MM.1S (cell line): ENCODE measurements around the gene GOLGA5.

Experiments used
- DNase-seq: peaks from one replicate; pipeline ENCODE4 v3.0.0-alpha.2; 2015
- H2AFZ ChIP-seq: fragments of 300-600 bp; sonication (generic); 2 replicates; pipeline ENCODE4 v1.6.0; 2016; ENCODE audit warnings: antibody characterized with exemption, low read length
- H3F3A ChIP-seq: fragments of 300-600 bp; sonication (generic); 2 replicates; pipeline ENCODE4 v1.6.1; 2016; ENCODE audit warnings: mild to moderate bottlenecking, antibody characterized with exemption, low read length, moderate library complexity, mixed read lengths; ENCODE audit not compliant: insufficient read depth
- H3K27ac ChIP-seq: fragments of 300-600 bp; sonication (generic); 2 replicates; pipeline ENCODE4 v1.5.1; 2016; ENCODE audit warnings: mild to moderate bottlenecking, low read length
- H3K27me3 ChIP-seq: fragments of 300-600 bp; sonication (generic); replicated peaks from 2 replicates; pipeline ENCODE4 v1.6.0; 2016; ENCODE audit warnings: low read length; ENCODE audit not compliant: insufficient read depth
- H3K36me3 ChIP-seq: fragments of 300-600 bp; sonication (generic); replicated peaks from 2 replicates; pipeline ENCODE4 v1.6.1; 2016; ENCODE audit warnings: mild to moderate bottlenecking, low read length, mixed read lengths; ENCODE audit not compliant: insufficient read depth
- H3K4me1 ChIP-seq: fragments of 300-600 bp; sonication (generic); 2 replicates; pipeline ENCODE4 v1.6.1; 2016; ENCODE audit warnings: low read length, mixed read lengths
- H3K4me2 ChIP-seq: fragments of 300-600 bp; sonication (generic); 2 replicates; pipeline ENCODE4 v1.6.0; 2016; ENCODE audit warnings: low read depth, low read length
- H3K4me3 ChIP-seq: fragments of 300-600 bp; sonication (generic); 2 replicates; pipeline ENCODE4 v1.5.1; 2016; ENCODE audit warnings: low read length, mixed read lengths
- H3K79me2 ChIP-seq: fragments of 300-600 bp; sonication (generic); 2 replicates; pipeline ENCODE4 v1.6.1; 2016; ENCODE audit warnings: mixed run types, low read length, mixed read lengths
- H3K9ac ChIP-seq: fragments of 300-600 bp; sonication (generic); 2 replicates; pipeline ENCODE4 v1.6.1; 2016; ENCODE audit warnings: low read length, mixed read lengths
- H3K9me2 ChIP-seq: fragments of 300-600 bp; sonication (generic); replicated peaks from 2 replicates; pipeline ENCODE4 v1.6.1; 2016; ENCODE audit warnings: mild to moderate bottlenecking, low read length, mixed read lengths; ENCODE audit not compliant: insufficient read depth
- H3K9me3 ChIP-seq: fragments of 300-600 bp; sonication (generic); replicated peaks from 2 replicates; pipeline ENCODE4 v1.6.1; 2016; ENCODE audit warnings: mild to moderate bottlenecking, low read length, mixed read lengths; ENCODE audit not compliant: insufficient read depth
- H4K20me1 ChIP-seq: fragments of 300-600 bp; sonication (generic); 2 replicates; pipeline ENCODE4 v1.6.1; 2016; ENCODE audit warnings: mild to moderate bottlenecking, low read length, moderate library complexity, mixed read lengths; ENCODE audit not compliant: insufficient read depth
- EZH2 ChIP-seq: fragments of 300-600 bp; sonication (generic); optimal IDR thresholded peaks from 2 replicates; pipeline ENCODE3; 2017; ENCODE audit warnings: low read depth, mild to moderate bottlenecking, antibody characterized with exemption, low read length, mixed read lengths
- EZH2phosphoT487 ChIP-seq: fragments of 300-600 bp; sonication (generic); IDR thresholded peaks from 2 replicates; pipeline ENCODE4 v1.6.1; 2018; ENCODE audit warnings: antibody characterized with exemption, low read length
- TF ChIP-seq, protein P1 (sequence below): fragments of 300-600 bp; sonication (generic); IDR thresholded peaks from 2 replicates; pipeline ENCODE4 v1.5.1; 2016; ENCODE audit warnings: antibody characterized with exemption, low read length, mixed read lengths

GOLGA5 gene

DNA sequence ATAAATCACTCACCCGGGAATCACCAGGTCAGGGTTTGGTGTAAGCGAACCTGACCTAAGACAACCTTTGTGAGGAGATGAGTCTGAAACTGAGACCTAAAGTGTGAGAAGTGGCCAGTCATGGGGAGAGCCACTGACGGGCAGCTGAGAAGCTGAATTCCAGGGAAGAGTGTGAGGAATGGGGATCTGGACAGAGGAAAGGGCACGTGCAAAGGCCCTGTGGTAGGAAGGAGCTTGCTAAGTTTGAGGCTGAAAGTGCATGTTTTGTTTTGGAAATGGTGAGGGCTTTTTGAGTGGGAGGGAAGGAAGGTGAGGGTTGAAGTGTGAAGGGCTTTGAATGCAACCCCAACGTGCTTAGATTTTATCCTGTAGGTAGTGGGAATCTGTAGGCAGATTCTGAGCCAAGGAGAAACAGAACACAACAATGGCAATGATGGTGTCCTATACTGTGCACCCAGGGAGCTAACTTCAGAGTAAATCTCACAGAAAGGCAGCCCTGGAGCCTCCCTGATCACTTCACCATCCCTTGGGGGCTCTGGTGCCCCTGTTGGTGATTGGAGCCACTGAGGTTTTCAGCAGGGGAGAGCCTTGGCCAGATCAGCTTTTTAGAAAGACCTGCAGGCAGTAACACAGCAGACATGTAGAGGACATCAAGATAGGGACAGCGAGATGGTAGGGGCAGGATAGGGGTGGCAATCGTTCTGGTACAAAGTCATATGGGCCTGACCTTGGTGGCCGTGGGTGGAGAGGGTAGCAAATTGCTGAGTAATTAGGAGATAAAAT lies 91.4 kb downstream of the GOLGA5 start:
- Histone ChIP-seq H3K27me3 (no peaks in the 10 kb centered on the region), H3F3A (no peaks in the 10 kb centered on the region), H3K79me2 (no peaks in the 10 kb centered on the region), H3K27ac (no peak overlapping the region), H2AFZ (no peak overlapping the region), H3K9ac (no peak overlapping the region), H3K4me2 (no peak overlapping the region), H3K9me3 (no peaks in the 10 kb centered on the region), H3K9me2 (no peaks in the 10 kb centered on the region), H4K20me1 (no peaks in the 10 kb centered on the region), H3K4me1 (no peaks in the 10 kb centered on the region), H3K4me3 (no peak overlapping the region), H3K36me3 (no peaks in the 10 kb centered on the region)
- TF ChIP-seq EZH2 (no peak), EZH2phosphoT487 (no peak)
- TF ChIP-seq, protein P1, sequence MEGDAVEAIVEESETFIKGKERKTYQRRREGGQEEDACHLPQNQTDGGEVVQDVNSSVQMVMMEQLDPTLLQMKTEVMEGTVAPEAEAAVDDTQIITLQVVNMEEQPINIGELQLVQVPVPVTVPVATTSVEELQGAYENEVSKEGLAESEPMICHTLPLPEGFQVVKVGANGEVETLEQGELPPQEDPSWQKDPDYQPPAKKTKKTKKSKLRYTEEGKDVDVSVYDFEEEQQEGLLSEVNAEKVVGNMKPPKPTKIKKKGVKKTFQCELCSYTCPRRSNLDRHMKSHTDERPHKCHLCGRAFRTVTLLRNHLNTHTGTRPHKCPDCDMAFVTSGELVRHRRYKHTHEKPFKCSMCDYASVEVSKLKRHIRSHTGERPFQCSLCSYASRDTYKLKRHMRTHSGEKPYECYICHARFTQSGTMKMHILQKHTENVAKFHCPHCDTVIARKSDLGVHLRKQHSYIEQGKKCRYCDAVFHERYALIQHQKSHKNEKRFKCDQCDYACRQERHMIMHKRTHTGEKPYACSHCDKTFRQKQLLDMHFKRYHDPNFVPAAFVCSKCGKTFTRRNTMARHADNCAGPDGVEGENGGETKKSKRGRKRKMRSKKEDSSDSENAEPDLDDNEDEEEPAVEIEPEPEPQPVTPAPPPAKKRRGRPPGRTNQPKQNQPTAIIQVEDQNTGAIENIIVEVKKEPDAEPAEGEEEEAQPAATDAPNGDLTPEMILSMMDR = no peak
- DNase-seq = no peak

DNA sequence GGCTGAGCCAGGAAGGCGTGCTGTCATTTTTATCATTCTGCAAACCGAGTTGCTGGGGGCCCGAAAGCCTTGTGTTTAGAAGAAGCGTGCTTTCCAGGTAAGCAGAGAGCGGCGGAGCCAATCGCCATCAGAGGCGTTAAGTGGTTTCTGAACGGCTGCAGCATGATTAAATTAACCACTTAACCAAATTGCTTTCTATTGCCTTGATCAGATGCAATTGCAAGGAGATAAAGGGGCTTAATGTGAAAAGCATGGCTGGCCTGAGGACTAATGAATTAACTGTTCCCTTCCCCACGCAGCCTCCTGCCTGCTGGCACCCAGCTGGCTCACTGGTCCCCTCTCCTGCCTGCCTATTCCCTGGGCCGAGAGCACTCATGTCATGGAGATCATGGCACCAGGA lies 92.2 kb downstream of the GOLGA5 start:
- Histone ChIP-seq H3K4me1 (no peaks in the 10 kb centered on the region), H3K27ac (no peak overlapping the region), H3K9ac (no peak overlapping the region), H4K20me1 (no peaks in the 10 kb centered on the region), H3K9me3 (no peaks in the 10 kb centered on the region), H3K36me3 (no peaks in the 10 kb centered on the region), H3K79me2 (no peaks in the 10 kb centered on the region), H3K4me3 (no peak overlapping the region), H3K9me2 (no peaks in the 10 kb centered on the region), H3K4me2 (no peak overlapping the region), H3F3A (no peaks in the 10 kb centered on the region), H3K27me3 (no peaks in the 10 kb centered on the region), H2AFZ (no peak overlapping the region)
- no peak for DNase-seq
- TF ChIP-seq EZH2 (no peak), EZH2phosphoT487 (no peak)
- TF ChIP-seq, protein P1 = no peak

DNA sequence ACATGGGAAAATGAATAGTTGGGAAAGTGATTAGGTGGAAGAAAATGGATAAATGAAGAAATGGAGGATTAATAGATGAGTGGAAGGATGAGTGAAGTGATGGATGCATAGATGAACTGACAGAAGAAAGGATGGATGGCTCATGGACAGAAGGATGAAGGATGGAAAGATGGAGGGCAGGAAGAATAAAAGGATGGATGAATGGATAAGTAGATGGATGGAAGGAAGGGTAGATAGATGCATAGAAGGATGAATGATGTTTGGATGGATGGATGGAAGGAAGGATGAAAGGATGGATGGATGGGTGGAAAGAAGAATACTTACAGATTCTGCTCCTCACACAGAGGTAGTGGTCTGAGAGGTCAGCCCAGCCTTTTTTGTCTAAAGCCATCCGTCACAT lies 93.1 kb downstream of the GOLGA5 start:
- H3K9me3 ChIP-seq = no peaks in the 10 kb centered on the region

More for the DNA sequence above, 93.1 kb downstream of the GOLGA5 start:
- DNase-seq = no peak
- Histone ChIP-seq H4K20me1 (no peaks in the 10 kb centered on the region), H3K4me1 (no peaks in the 10 kb centered on the region), H3K36me3 (no peaks in the 10 kb centered on the region), H2AFZ (no peak overlapping the region), H3K9me2 (no peaks in the 10 kb centered on the region), H3K27ac (no peak overlapping the region), H3K27me3 (no peaks in the 10 kb centered on the region), H3K9ac (no peak overlapping the region), H3F3A (no peaks in the 10 kb centered on the region), H3K4me2 (no peak overlapping the region), H3K79me2 (no peaks in the 10 kb centered on the region), H3K4me3 (no peak overlapping the region)
- TF ChIP-seq EZH2 (no peak), EZH2phosphoT487 (no peak)
- TF ChIP-seq, protein P1 = no peak
